Heart left ventricle (tissue), 13 donors: ENCODE data around the gene RWDD1.

Experiments
- CTCF ChIP-seq, 12 donors: fragments of 200-600 bp; sonication (generic) in 4 of 12; IDR thresholded peaks; one replicate each; pipeline versions ENCODE4 v1.5.0 to v1.8.0; 2018 to 2022; ENCODE audit warnings: antibody characterized with exemption in 12 of 12, mild to moderate bottlenecking in 5 of 12
- POLR2A ChIP-seq, 2 donors: fragments of 450-650 bp; IDR thresholded peaks; one replicate each; pipeline ENCODE4 v1.6.1; 2017; ENCODE audit warnings: antibody characterized with exemption in 2 of 2, mild to moderate bottlenecking in 2 of 2, moderate library complexity in 2 of 2
- donor health status: ischemic (EF 13 %, LVEDD 7.1; RV severe dilation, severe dysfunction).
- donor health status: DM: no; HTN: yes; CAD: no.
- donor health status: DM: no; HTN: no; CAD: no.
- donor health status: ischemic (EF 25% LVEDD 6.9; RV normal size, moderate dysfunction).
- donor health status: ischemic (EF 25% LVEDD 5.7; RV mildly dilated, moderate dysfunction).
- donor health status: ischemic (EF 35%, LVEDD 5.7; RV mildly dilated, moderate dysfunction).
- donor health status: nonischemic (EF 11% LVEDD 7.7; RV severe dilation, severe dysfunction).
- donor health status: DM: yes; HTN: yes; CAD: no.
- donor health status: PGD.
- donor health status: ischemic (EF 29% LVEDD 5.4; RV normal size, mild dysfunction).
- donor health status: nonischemic (EF 23%, LVEDD 6.1; RV moderate dilation, normal function).

GRCh38 chr6:116561377-116562018 is 9.8 kb upstream of the RWDD1 start:
- TF ChIP-seq POLR2A (IDR thresholded peaks at IDR 0.05) (no peak), CTCF (IDR thresholded peaks at IDR 0.05) (peak; percentile 87 to 97 (median 95))
